Osteoblast (primary cell): ENCODE data around the gene ZNF771. TPM values are rescaled to one million over a fixed set of nuclear protein-coding genes. Genes with fewer than 3 reads are reported as not detected.
"Not testable (repeated sequence)": the region's sequence is repeated elsewhere in the genome, so short reads cannot be mapped to it uniquely, and the experiment has no call there.

Source experiments
- DNase-seq: peaks from one replicate; pipeline ENCODE4 v3.0.0; 2011; ENCODE audit warnings: low spot score, mixed read lengths; ENCODE audit not compliant: insufficient read length; ENCODE audit errors: missing footprints
- H2AFZ ChIP-seq: 2 replicates; pipeline ENCODE4 v1.6.0; 2011; ENCODE audit warnings: mild to moderate bottlenecking, low read length
- H3K27ac ChIP-seq: 2 replicates; pipeline ENCODE4 v1.5.1; 2011; ENCODE audit warnings: mild to moderate bottlenecking, low read depth, low read length, moderate library complexity
- H3K27me3 ChIP-seq: 2 replicates; pipeline ENCODE4 v1.6.0; 2012; ENCODE audit warnings: mild to moderate bottlenecking, control low read depth, inconsistent platforms, low read length, moderate library complexity; ENCODE audit not compliant: insufficient read depth
- H3K36me3 ChIP-seq: 2 replicates; pipeline ENCODE4 v1.5.1; 2011; ENCODE audit warnings: mild to moderate bottlenecking, low read length, control low read depth, moderate library complexity; ENCODE audit not compliant: insufficient read depth
- H3K4me1 ChIP-seq: 2 replicates; pipeline ENCODE4 v1.5.1; 2011; ENCODE audit warnings: mild to moderate bottlenecking, low read length, control low read depth, moderate library complexity; ENCODE audit not compliant: insufficient read depth
- H3K4me2 ChIP-seq: 2 replicates; pipeline ENCODE4 v1.6.0; 2011; ENCODE audit warnings: mild to moderate bottlenecking, low read length; ENCODE audit not compliant: insufficient read depth
- H3K4me3 ChIP-seq: fragments of 200-600 bp; sonication (generic); 3 replicates; pipeline ENCODE4 v1.5.1; 2012; ENCODE audit warnings: mild to moderate bottlenecking, low read length, inconsistent platforms; ENCODE audit not compliant: insufficient read depth
- H3K79me2 ChIP-seq: 2 replicates; pipeline ENCODE4 v1.6.0; 2012; ENCODE audit warnings: mild to moderate bottlenecking, low read length, control low read depth, inconsistent platforms; ENCODE audit not compliant: insufficient read depth
- H3K9me3 ChIP-seq: 2 replicates; pipeline ENCODE4 v1.5.1; 2011; ENCODE audit warnings: low read depth, low read length, control low read depth
- H4K20me1 ChIP-seq: 2 replicates; pipeline ENCODE4 v1.6.0; 2012; ENCODE audit warnings: mild to moderate bottlenecking, low read length, control low read depth; ENCODE audit not compliant: insufficient read depth
- total RNA-seq: library from RNA; depleted of rRNA; stranded (reverse); fragments of >200 nt; gene quantifications from 2 replicates; pipeline ENCODE4 v1.2.3, GENCODE V29; 2012
- TF ChIP-seq, protein P1 (sequence below): IDR thresholded peaks from 2 replicates; pipeline ENCODE4 v1.5.1; 2011; ENCODE audit warnings: mild to moderate bottlenecking, low read depth, low read length, moderate library complexity; ENCODE audit errors: extremely low read depth

The ZNF771 gene
- total RNA-seq, 1 donor: 14.8 TPM

DNA sequence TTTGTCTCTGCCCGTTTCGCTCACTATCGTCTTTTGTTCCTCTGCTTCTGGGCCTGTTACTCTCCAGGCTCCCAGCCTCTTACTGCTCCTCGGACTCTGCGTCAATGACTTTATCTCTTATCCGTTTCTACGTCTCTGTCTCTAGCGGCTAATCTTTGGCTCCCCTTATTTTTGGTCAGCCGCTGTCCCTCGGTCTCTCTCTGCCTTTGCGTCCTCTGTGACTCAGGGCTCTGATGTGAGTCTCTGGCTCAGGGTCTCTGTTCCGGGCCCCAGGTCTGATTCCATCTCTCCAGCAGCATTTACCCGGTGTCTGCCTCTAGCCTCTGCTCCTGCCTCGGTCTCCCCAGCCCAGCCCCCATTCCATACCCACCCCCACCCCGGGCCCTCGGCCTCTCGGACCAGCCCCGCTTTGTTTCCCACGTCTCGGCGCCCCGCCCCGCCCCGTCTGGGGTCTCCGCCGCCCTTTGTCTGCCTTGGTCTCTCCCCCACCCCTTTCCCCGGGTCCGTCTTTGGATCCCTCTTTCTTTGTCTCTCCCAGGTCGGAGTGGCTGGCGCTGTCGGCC, 12.7 kb upstream of the ZNF771 start:
- Histone ChIP-seq H3K4me2 (peak overlapping the region; percentile 84), H3K4me1 (peaks cover 20% of the 10 kb centered on the region), H3K4me3 (peak overlapping the region; percentile 92), H4K20me1 (no peaks in the 10 kb centered on the region), H3K27me3 (no peaks in the 10 kb centered on the region), H3K9me3 (no peaks in the 10 kb centered on the region), H3K27ac (peak overlapping the region; percentile 69), H3K36me3 (peaks cover 4% of the 10 kb centered on the region), H2AFZ (peak overlapping the region; percentile 89), H3K79me2 (peaks cover 17% of the 10 kb centered on the region)
- TF ChIP-seq, protein P1, sequence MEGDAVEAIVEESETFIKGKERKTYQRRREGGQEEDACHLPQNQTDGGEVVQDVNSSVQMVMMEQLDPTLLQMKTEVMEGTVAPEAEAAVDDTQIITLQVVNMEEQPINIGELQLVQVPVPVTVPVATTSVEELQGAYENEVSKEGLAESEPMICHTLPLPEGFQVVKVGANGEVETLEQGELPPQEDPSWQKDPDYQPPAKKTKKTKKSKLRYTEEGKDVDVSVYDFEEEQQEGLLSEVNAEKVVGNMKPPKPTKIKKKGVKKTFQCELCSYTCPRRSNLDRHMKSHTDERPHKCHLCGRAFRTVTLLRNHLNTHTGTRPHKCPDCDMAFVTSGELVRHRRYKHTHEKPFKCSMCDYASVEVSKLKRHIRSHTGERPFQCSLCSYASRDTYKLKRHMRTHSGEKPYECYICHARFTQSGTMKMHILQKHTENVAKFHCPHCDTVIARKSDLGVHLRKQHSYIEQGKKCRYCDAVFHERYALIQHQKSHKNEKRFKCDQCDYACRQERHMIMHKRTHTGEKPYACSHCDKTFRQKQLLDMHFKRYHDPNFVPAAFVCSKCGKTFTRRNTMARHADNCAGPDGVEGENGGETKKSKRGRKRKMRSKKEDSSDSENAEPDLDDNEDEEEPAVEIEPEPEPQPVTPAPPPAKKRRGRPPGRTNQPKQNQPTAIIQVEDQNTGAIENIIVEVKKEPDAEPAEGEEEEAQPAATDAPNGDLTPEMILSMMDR: no peak
- peak; percentile 96 for DNase-seq

DNA sequence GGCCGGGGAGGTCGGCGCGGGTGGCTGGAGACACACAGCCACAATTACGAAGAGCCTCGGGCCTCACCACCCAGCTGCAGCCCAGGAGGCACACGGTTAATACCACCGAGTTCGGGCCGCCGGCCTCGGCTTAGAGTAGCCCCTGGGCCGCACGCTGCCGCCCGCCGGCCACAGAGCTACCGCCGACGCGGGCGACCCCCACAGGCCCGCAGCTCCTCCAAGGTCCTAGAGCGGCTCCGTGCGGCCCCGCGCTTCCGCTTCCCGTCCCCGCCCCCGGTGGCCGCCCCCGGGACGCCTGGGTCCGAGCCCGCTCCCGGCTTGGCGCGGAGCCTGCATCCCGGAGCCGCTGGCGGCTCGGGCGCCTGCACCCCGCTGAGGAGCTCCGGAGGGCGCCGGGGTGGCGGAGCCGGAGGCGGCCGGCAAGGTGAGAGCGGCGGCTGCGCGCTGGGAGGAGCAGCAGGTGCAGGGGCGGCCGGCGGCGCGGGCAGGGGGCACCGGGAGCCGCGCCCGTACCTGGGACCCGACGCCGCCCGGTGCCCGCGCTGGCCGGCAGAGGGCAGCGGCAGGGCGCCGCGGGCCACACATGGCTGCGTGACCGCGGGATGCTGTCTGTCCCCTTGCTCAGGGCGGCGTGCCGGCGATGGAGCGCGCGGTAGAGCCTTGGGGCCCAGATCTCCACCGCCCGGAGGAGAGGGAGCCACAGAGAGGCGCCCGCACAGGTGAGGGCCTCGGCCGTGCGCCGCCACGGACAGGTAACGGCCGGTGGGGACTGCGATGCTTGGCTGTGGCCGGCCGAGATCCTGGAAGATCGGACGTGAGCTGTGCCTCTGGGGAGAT, 12.0 kb upstream of the ZNF771 start, which contains the start of gene ZNF48:
ZNF48 (plus strand) TSS at position 266 of the 837 bp plus-strand sequence; CDS start at position 641, 375 bp downstream.
- peaks cover 17% of the 10 kb centered on the region for H3K79me2 ChIP-seq
- H3K4me3 ChIP-seq: peak within 1 kb of the TSS; percentile 92
- H3K27ac ChIP-seq: peak within 1 kb of the TSS; percentile 69
- H2AFZ ChIP-seq: peak within 1 kb of the TSS; percentile 89
- no peaks in the 10 kb centered on the region for H3K9me3 ChIP-seq
- H3K36me3 ChIP-seq: peaks cover 4% of the 10 kb centered on the region
- TF ChIP-seq, protein P1: no peak
- no peaks in the 10 kb centered on the region for H4K20me1 ChIP-seq
- peak within 1 kb of the TSS; percentile 86 for H3K4me2 ChIP-seq
- peaks cover 26% of the 10 kb centered on the region for H3K4me1 ChIP-seq
- H3K27me3 ChIP-seq: no peaks in the 10 kb centered on the region
- peak; percentile 99 for DNase-seq

DNA sequence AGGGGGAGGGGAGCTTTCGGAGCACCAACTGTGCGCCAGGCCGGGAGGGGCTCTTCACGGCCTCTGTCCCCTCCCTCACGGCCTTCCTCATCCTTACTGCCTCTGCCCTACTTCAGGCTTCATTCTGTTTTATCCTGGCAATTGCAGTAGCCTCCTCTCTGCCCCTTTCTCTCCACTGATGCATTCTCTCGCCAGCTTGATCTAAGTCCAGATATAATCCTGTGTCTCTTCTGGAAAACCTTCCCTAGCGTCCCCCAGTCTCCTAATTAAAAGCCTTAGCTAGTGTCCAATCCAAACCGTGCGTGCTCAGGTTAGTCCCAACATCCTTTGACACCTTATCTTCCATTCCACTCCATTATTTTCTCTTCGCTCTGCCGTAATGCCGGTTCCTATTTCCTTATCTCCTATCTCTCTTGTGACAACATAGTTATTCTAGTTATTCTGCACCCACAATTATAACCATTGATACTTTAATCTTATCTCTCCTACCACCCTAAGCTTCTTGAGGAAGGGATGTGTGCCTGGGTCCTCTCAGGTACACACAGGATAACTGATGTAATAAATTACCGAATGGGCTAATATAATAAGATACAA, 11.3 kb upstream of the ZNF771 start:
- TF ChIP-seq, protein P1: no peak
- Histone ChIP-seq H4K20me1 (no peaks in the 10 kb centered on the region), H3K27ac (peak overlapping the region; percentile 41), H3K4me3 (peak overlapping the region; percentile 92), H3K9me3 (no peaks in the 10 kb centered on the region), H3K79me2 (peaks cover 17% of the 10 kb centered on the region), H2AFZ (peak overlapping the region; percentile 76), H3K36me3 (peaks cover 4% of the 10 kb centered on the region), H3K27me3 (no peaks in the 10 kb centered on the region), H3K4me1 (peaks cover 26% of the 10 kb centered on the region), H3K4me2 (peak overlapping the region; percentile 86)
- DNase-seq: no peak

- H3K27ac ChIP-seq, H3K9me3 ChIP-seq, H3K4me3 ChIP-seq, H4K20me1 ChIP-seq, H2AFZ ChIP-seq, H3K36me3 ChIP-seq, H3K27me3 ChIP-seq, DNase-seq, H3K4me2 ChIP-seq: not testable (repeated sequence)
- peaks cover 26% of the 10 kb centered on the region for H3K4me1 ChIP-seq
- H3K79me2 ChIP-seq: peaks cover 17% of the 10 kb centered on the region
Observed at GRCh38 chr16:30396627-30397026, 10.8 kb upstream of the ZNF771 start.
